ENCODE results near the gene CMTR2. TPM values are rescaled to one million over a fixed set of nuclear protein-coding genes. Genes with fewer than 3 reads are reported as not detected.

CMTR2 gene
- total and polyA plus RNA-seq, 12 donors = 7.8 to 34.1 (median 18.5) TPM

- Histone ChIP-seq H3K36me3 (replicated peaks in 1 of 2) (peaks cover 0 to 12% of the 10 kb centered on the region in 2 donors), H3K27me3 (no peaks in the 10 kb centered on the region), H3K27ac (no peak overlapping the region), H3K9me3 (replicated peaks in 1 of 3) (no peaks in the 10 kb centered on the region), H3K4me3 (no peak overlapping the region), H3K4me1 (replicated peaks in 1 of 2) (peaks cover 6 to 7% of the 10 kb centered on the region in 2 donors)
- WGBS, 4 donors = 93 to 96% (median 94%) methylated on average over 3 of the region's 3 CpGs
- TF ChIP-seq POLR2A (IDR thresholded peaks at IDR 0.05) (no peak), CTCF (IDR thresholded peaks at IDR 0.05) (no peak)
- DNase-seq = no peak
- intact Hi-C loops (cut with DNase I) = no loop called here
Observed at GRCh38 chr16:71282943-71283342, 6.3 kb downstream of the CMTR2 start.

GRCh38 chr16:71276589-71277334 lies 12.4 kb downstream of the CMTR2 start:
- Histone ChIP-seq H3K9me3 (replicated peaks in 1 of 3) (no peaks in the 10 kb centered on the region), H3K4me1 (replicated peaks in 1 of 2) (no peaks in the 10 kb centered on the region), H3K27me3 (no peaks in the 10 kb centered on the region), H3K27ac (no peak overlapping the region), H3K36me3 (replicated peaks in 1 of 2) (no peaks in the 10 kb centered on the region), H3K4me3 (no peak overlapping the region)
- DNase-seq = no peak
- TF ChIP-seq CTCF (IDR thresholded peaks at IDR 0.05) (no peak), POLR2A (IDR thresholded peaks at IDR 0.05) (no peak)
- 89 to 94% (median 90%) methylated on average over 4 of the region's 4 CpGs for WGBS, 4 donors
- intact Hi-C loops (cut with DNase I) = no loop called here

GRCh38 chr16:71273384-71273783 lies 15.8 kb downstream of the CMTR2 start:
- intact Hi-C loops (cut with DNase I) = no loop called here
- DNase-seq = no peak
- Histone ChIP-seq H3K27ac (no peak overlapping the region), H3K4me3 (no peak overlapping the region), H3K36me3 (replicated peaks in 1 of 2) (no peaks in the 10 kb centered on the region), H3K9me3 (replicated peaks in 1 of 3) (no peaks in the 10 kb centered on the region), H3K27me3 (no peaks in the 10 kb centered on the region), H3K4me1 (replicated peaks in 1 of 2) (no peaks in the 10 kb centered on the region)
- WGBS, 4 donors = 86 to 100% (median 95%) methylated on average over 1 of the region's 1 CpG
- TF ChIP-seq CTCF (IDR thresholded peaks at IDR 0.05) = no peak
- no peak for TF ChIP-seq POLR2A (IDR thresholded peaks at IDR 0.05)

- TF ChIP-seq CTCF (IDR thresholded peaks at IDR 0.05) = no peak
- no peak for TF ChIP-seq POLR2A (IDR thresholded peaks at IDR 0.05)
- Histone ChIP-seq H3K36me3 (replicated peaks in 1 of 2) (no peaks in the 10 kb centered on the region), H3K27me3 (peaks cover 9% of the 10 kb centered on the region), H3K9me3 (replicated peaks in 1 of 3) (no peaks in the 10 kb centered on the region), H3K4me1 (replicated peaks in 1 of 2) (no peaks in the 10 kb centered on the region), H3K4me3 (no peak overlapping the region), H3K27ac (no peak overlapping the region)
- 47 to 60% (median 47%) methylated on average over 3 of the region's 3 CpGs for WGBS, 4 donors
- intact Hi-C loops (cut with DNase I) = no loop called here
- no peak for DNase-seq
Observed at GRCh38 chr16:71264299-71264698, 24.9 kb downstream of the CMTR2 start.
